Endothelial cell of umbilical vein (primary cell): ENCODE measurements around the gene NRDC. TPM values are rescaled to one million over a fixed set of nuclear protein-coding genes. Genes with fewer than 3 reads are reported as not detected.

Experiments used
- BruUV-seq: library from RNA; stranded (reverse); fragments of 400-500 nt; replicated peaks from 2 replicates; lab custom pipeline; 2021; lab: Mats Ljungman, UMichigan
- CTCF ChIA-PET: fragments of 300-600, 350-600 bp; sonication (Branson Sonifier 250); formaldehyde crosslinking; loops from one replicate; lab custom pipeline; 2021; ENCODE audit warnings: antibody characterized with exemption, inconsistent platforms; lab: Charles Lee
- POLR2A ChIA-PET: fragments of 300-600, 350-600 bp; sonication (Branson Sonifier 250); formaldehyde crosslinking; loops from one replicate; lab custom pipeline; 2021; ENCODE audit warnings: antibody characterized with exemption, inconsistent platforms; lab: Charles Lee
- DNase-seq: peaks from one replicate; pipeline ENCODE4 v3.0.0-alpha.2; 2011; ENCODE audit warnings: low read depth, low spot score
- FAIRE-seq: peaks from 2 replicates; lab custom pipeline; 2011; peaks lifted over from hg19 to GRCh38; lab: Jason Lieb, UNC
- H2AFZ ChIP-seq: 2 replicates; pipeline ENCODE4 v1.6.0; 2012; ENCODE audit warnings: low read depth, low read length, control low read depth, inconsistent platforms
- H3K27ac ChIP-seq: 2 replicates; pipeline ENCODE4 v1.5.1; 2011; ENCODE audit warnings: low read depth, mild to moderate bottlenecking, control low read depth, low read length, moderate library complexity; ENCODE audit not compliant: insufficient read depth
- H3K27me3 ChIP-seq, 2 experiments: 2 replicates each; pipeline versions ENCODE4 v1.6.0 to v1.6.1; 2011; ENCODE audit warnings: low read length in 2 of 2, mixed read lengths in 1 of 2; ENCODE audit not compliant: control insufficient read depth in 2 of 2, insufficient read depth in 2 of 2
- H3K36me3 ChIP-seq, 2 experiments: 2 replicates in 1 of 2; 3 replicates in 1 of 2; pipeline ENCODE4 v1.5.1; 2011; ENCODE audit warnings: low read length in 2 of 2, mild to moderate bottlenecking in 1 of 2, moderate library complexity in 1 of 2; ENCODE audit not compliant: control insufficient read depth in 2 of 2, insufficient read depth in 2 of 2; ENCODE audit errors: extremely low read depth in 1 of 2
- H3K4me1 ChIP-seq: 3 replicates; pipeline ENCODE4 v1.5.1; 2011; ENCODE audit warnings: mild to moderate bottlenecking, low read length; ENCODE audit not compliant: control insufficient read depth, insufficient read depth; ENCODE audit errors: extremely low read depth
- H3K4me2 ChIP-seq: 2 replicates; pipeline ENCODE4 v1.6.1; 2011; ENCODE audit warnings: low read length, control low read depth, mixed read lengths; ENCODE audit not compliant: insufficient read depth
- H3K4me3 ChIP-seq, 3 experiments: fragments of 200-600 bp in 1 of 3; sonication (generic), shearing (Covaris generic) in 1 of 3; replicated peaks in 1 of 3; 2 replicates each; pipeline ENCODE4 v1.5.1; 2011 to 2016; ENCODE audit warnings: control low read depth in 3 of 3, low read length in 3 of 3, mild to moderate bottlenecking in 2 of 3, inconsistent platforms in 1 of 3, low read depth in 1 of 3, moderate library complexity in 1 of 3; ENCODE audit not compliant: insufficient read depth in 1 of 3
- H3K79me2 ChIP-seq: 2 replicates; pipeline ENCODE4 v1.6.0; 2012; ENCODE audit warnings: low read length, inconsistent platforms; ENCODE audit not compliant: control insufficient read depth, insufficient read depth
- H3K9ac ChIP-seq: replicated peaks from 2 replicates; pipeline ENCODE3; 2011; ENCODE audit warnings: low read length, control low read depth; ENCODE audit not compliant: insufficient read depth; ENCODE audit errors: extremely low read depth
- H3K9me1 ChIP-seq: replicated peaks from 3 replicates; pipeline ENCODE4 v1.6.0; 2011; ENCODE audit warnings: mild to moderate bottlenecking, low read length; ENCODE audit not compliant: control insufficient read depth, insufficient read depth; ENCODE audit errors: extremely low read depth
- H3K9me3 ChIP-seq: replicated peaks from 2 replicates; pipeline ENCODE4 v1.5.1; 2012; ENCODE audit warnings: low read length, inconsistent platforms; ENCODE audit not compliant: control insufficient read depth, insufficient read depth
- H4K20me1 ChIP-seq: replicated peaks from 2 replicates; pipeline ENCODE3; 2011; ENCODE audit warnings: mild to moderate bottlenecking, low read length; ENCODE audit not compliant: control insufficient read depth, insufficient read depth; ENCODE audit errors: extremely low read depth
- CTCF ChIP-seq, 2 donors: IDR thresholded peaks; 1 replicate in 1 of 2; 2 replicates in 1 of 2; pipeline ENCODE4 v1.5.1; 2011; ENCODE audit warnings: low read length in 2 of 2, mild to moderate bottlenecking in 2 of 2, moderate library complexity in 2 of 2, control low read depth in 1 of 2, inconsistent platforms in 1 of 2, low read depth in 1 of 2; ENCODE audit not compliant: insufficient read depth in 1 of 2; ENCODE audit errors: extremely low read depth in 1 of 2
- EZH2 ChIP-seq: IDR thresholded peaks from 2 replicates; pipeline ENCODE4 v1.6.1; 2012; ENCODE audit warnings: borderline replicate concordance, low read depth, mild to moderate bottlenecking, moderate library complexity, low read length, inconsistent platforms; ENCODE audit not compliant: severe bottlenecking
- FOS ChIP-seq: IDR thresholded peaks from 2 replicates; pipeline ENCODE4 v1.6.1; 2011; ENCODE audit warnings: mild to moderate bottlenecking, low read length, moderate library complexity, borderline replicate concordance; ENCODE audit not compliant: insufficient read depth
- GATA2 ChIP-seq: IDR thresholded peaks from 2 replicates; pipeline ENCODE4 v1.7.0; 2011; ENCODE audit warnings: low read depth, mild to moderate bottlenecking, moderate library complexity, mixed read lengths, low read length; ENCODE audit not compliant: insufficient read length, insufficient read depth
- MYC ChIP-seq: IDR thresholded peaks from one replicate; pipeline ENCODE4 v1.6.1; 2011; ENCODE audit warnings: mild to moderate bottlenecking, low read depth, low read length
- POLR2AphosphoS5 ChIP-seq: IDR thresholded peaks from 2 replicates; pipeline ENCODE4 v1.6.1; 2012; ENCODE audit warnings: low read depth, mild to moderate bottlenecking, control low read depth, low read length, moderate library complexity; ENCODE audit not compliant: insufficient read depth
- dilution Hi-C: fragments of 300-500 bp; cut with MboI; formaldehyde crosslinking; loops from one replicate; pipeline ENCODE4 v1.15.0; 2019; ENCODE audit warnings: low sequenced_read_pairs; ENCODE audit not compliant: extremely low pct_ligation_motif_present
- intact Hi-C: fragments of 100-400 bp; cut with micrococcal nuclease; formaldehyde crosslinking; loops from one replicate; pipeline ENCODE4 v1.10.0; 2022
- polyA plus RNA-seq, 4 experiments: library from polyadenylated mRNA; depleted of rRNA in 3 of 4; stranded (reverse) in 3 of 4; unstranded in 1 of 4; fragments of >200 nt; gene quantifications; 2 replicates each; pipeline versions ENCODE4 v1.2.1 to v1.2.3, GENCODE V29; 2011 to 2012; ENCODE audit warnings: missing spikeins in 1 of 4
- total RNA-seq: library from RNA; stranded (reverse); gene quantifications from 2 replicates; pipeline ENCODE4 v1.2.3, GENCODE V29; 2021
- TF ChIP-seq, protein P1 (sequence below): IDR thresholded peaks from 2 replicates; pipeline ENCODE4 v1.6.1; 2011; ENCODE audit not compliant: insufficient read depth, insufficient read length

Gene NRDC
- total and polyA plus RNA-seq, 2 donors (not counting 3 experiments of a cell fraction or from before 2014, with no cell fraction given): 41.8 to 146 TPM

DNA sequence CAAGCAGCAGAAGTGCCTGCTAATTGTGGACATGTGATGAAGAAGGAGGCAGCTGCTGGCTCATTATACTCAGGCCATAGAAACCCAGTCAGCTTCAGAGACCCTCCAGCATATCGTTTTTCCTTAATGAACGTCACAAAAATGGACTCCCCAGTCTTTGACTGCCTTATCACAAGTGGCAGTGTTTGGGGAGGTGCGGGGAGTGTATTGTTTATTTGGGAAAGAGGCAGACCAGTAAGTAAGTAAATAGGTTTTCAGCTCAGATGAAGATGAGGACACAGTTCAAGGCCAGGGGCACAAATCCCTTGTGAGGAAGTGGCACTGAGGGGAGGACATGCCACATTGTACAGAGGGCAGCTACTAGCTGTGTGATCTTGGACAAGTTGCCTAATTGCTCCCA is 43.5 kb upstream of the NRDC start:
- TF ChIP-seq FOS (no peak), MYC (no peak), GATA2 (no peak), POLR2AphosphoS5 (no peak), CTCF (IDR thresholded peaks at IDR 0.05; ENCODE audit: extremely low read depth in 1 of 2, insufficient read depth in 1 of 2, low read depth in 1 of 2, low read length in 2 of 2) (no peak), EZH2 (no peak)
- TF ChIP-seq, protein P1, sequence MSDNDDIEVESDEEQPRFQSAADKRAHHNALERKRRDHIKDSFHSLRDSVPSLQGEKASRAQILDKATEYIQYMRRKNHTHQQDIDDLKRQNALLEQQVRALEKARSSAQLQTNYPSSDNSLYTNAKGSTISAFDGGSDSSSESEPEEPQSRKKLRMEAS: no peak
- dilution Hi-C loops (no loop called here), intact Hi-C loops (no loop called here)
- no peak for FAIRE-seq
- Histone ChIP-seq H3K9me3 (no peaks in the 10 kb centered on the region), H3K27me3 (no peaks in the 10 kb centered on the region), H4K20me1 (no peaks in the 10 kb centered on the region), H3K9ac (no peak overlapping the region), H2AFZ (no peak overlapping the region), H3K79me2 (no peaks in the 10 kb centered on the region), H3K27ac (no peak overlapping the region), H3K4me1 (peaks cover 12% of the 10 kb centered on the region), H3K4me2 (no peak overlapping the region), H3K4me3 (no peak overlapping the region), H3K9me1 (no peaks in the 10 kb centered on the region), H3K36me3 (no peaks in the 10 kb centered on the region)
- no TSS peak for BruUV-seq
- ChIA-PET POLR2A (no interaction called here), CTCF (no interaction called here)
- no peak for DNase-seq
